GM12878 (cell line): ENCODE results near the gene HSPBAP1. TPM values are rescaled to one million over a fixed set of nuclear protein-coding genes. Genes with fewer than 3 reads are reported as not detected.

ENCODE experiments used
- ATAC-seq: fragments of 200-7000 bp; cut with Tn5 transposase; 3 replicates; pipeline ENCODE4 v1.9.1; 2020; ENCODE audit warnings: mild to moderate bottlenecking, moderate library complexity
- BruUV-seq: library from RNA; stranded (reverse); fragments of 400-500 nt; replicated peaks from 2 replicates; lab custom pipeline; 2021; lab: Mats Ljungman, UMichigan
- CTCF ChIA-PET: fragments of 300-600 bp; sonication (Branson Sonifier 250); formaldehyde crosslinking; extraction: SDS; loops from one replicate; lab custom pipeline; 2021; ENCODE audit warnings: inconsistent platforms; lab: Yijun Ruan, JAX
- POLR2A ChIA-PET: fragments of 350-600 bp; formaldehyde crosslinking; extraction: SDS; loops from one replicate; lab custom pipeline; 2021; ENCODE audit warnings: inconsistent platforms; lab: Charles Lee
- RAD21 ChIA-PET: fragments of 300-600 bp; sonication (Branson Sonifier 250); formaldehyde crosslinking; loops from one replicate; lab custom pipeline; 2023; ENCODE audit warnings: antibody characterized with exemption; ENCODE audit not compliant: unreplicated experiment; lab: Charles Lee
- SMC1A ChIA-PET: fragments of 300-600 bp; sonication (Branson Sonifier 250); formaldehyde crosslinking; loops from one replicate; lab custom pipeline; 2023; ENCODE audit not compliant: unreplicated experiment, uncharacterized antibody; lab: Charles Lee
- DNase-seq: peaks from one replicate; pipeline ENCODE4 v3.0.0-alpha.2; 2011; ENCODE audit warnings: low read depth, low spot score
- FAIRE-seq: peaks from 3 replicates; lab custom pipeline; 2011; peaks lifted over from hg19 to GRCh38; lab: Jason Lieb, UNC
- H2AFZ ChIP-seq: 2 replicates; pipeline ENCODE4 v1.6.0; 2011; ENCODE audit warnings: low read depth, low read length, control low read depth; ENCODE audit not compliant: control insufficient read depth
- H3K27ac ChIP-seq: 2 replicates; pipeline ENCODE4 v1.5.1; 2011; ENCODE audit warnings: control low read depth; ENCODE audit not compliant: control insufficient read depth, insufficient read depth
- H3K27me3 ChIP-seq, 2 experiments: replicated peaks in 1 of 2; 2 replicates each; pipeline versions ENCODE4 v1.6.0 to v1.6.1; 2011; ENCODE audit warnings: low read length in 1 of 2; ENCODE audit not compliant: control insufficient read depth in 2 of 2, insufficient read depth in 2 of 2
- H3K36me3 ChIP-seq, 2 experiments: 2 replicates each; pipeline ENCODE4 v1.5.1; 2011; ENCODE audit warnings: low read length in 1 of 2; ENCODE audit not compliant: control insufficient read depth in 2 of 2, insufficient read depth in 2 of 2
- H3K4me1 ChIP-seq: 2 replicates; pipeline ENCODE4 v1.6.1; 2011; ENCODE audit warnings: mild to moderate bottlenecking, low read length, moderate library complexity, mixed read lengths; ENCODE audit not compliant: control insufficient read depth, insufficient read depth
- H3K4me2 ChIP-seq: 2 replicates; pipeline ENCODE4 v1.6.0; 2011; ENCODE audit warnings: control low read depth; ENCODE audit not compliant: control insufficient read depth, insufficient read depth
- H3K4me3 ChIP-seq: fragments of 200-600 bp; sonication (generic); 2 replicates; pipeline ENCODE4 v1.5.1; 2016
- H3K79me2 ChIP-seq: 2 replicates; pipeline ENCODE4 v1.6.0; 2011; ENCODE audit warnings: low read length; ENCODE audit not compliant: control insufficient read depth, insufficient read depth
- H3K9ac ChIP-seq: 2 replicates; pipeline ENCODE4 v1.8.0; 2011; ENCODE audit warnings: low read length, control low read depth, mixed read lengths; ENCODE audit not compliant: control insufficient read depth, insufficient read depth
- H3K9me3 ChIP-seq: replicated peaks from 3 replicates; pipeline ENCODE4 v1.5.1; 2011; ENCODE audit warnings: mild to moderate bottlenecking, low read length; ENCODE audit not compliant: control insufficient read depth, insufficient read depth
- H4K20me1 ChIP-seq: 2 replicates; pipeline ENCODE4 v1.6.0; 2011; ENCODE audit not compliant: control insufficient read depth, insufficient read depth
- CEBPZ ChIP-seq: fragments of 150-350 bp; IDR thresholded peaks from 2 replicates; pipeline ENCODE4 v1.6.1; 2016; ENCODE audit warnings: low read depth, low read length
- CREM ChIP-seq: IDR thresholded peaks from 2 replicates; pipeline ENCODE4 v1.6.1; 2014; ENCODE audit warnings: antibody characterized with exemption, low read depth
- EGR1 ChIP-seq, 2 experiments: IDR thresholded peaks; 1 replicate in 1 of 2; 2 replicates in 1 of 2; pipeline ENCODE4 v1.6.1; 2011 to 2012; ENCODE audit warnings: low read depth in 2 of 2, low read length in 2 of 2, borderline replicate concordance in 1 of 2, mild to moderate bottlenecking in 1 of 2, moderate library complexity in 1 of 2
- KLF5 ChIP-seq: fragments of 450-650 bp; IDR thresholded peaks from 2 replicates; pipeline ENCODE4 v1.6.1; 2014; ENCODE audit warnings: mild to moderate bottlenecking; ENCODE audit not compliant: partially characterized antibody
- LARP7 ChIP-seq: fragments of 450-650 bp; IDR thresholded peaks from 2 replicates; pipeline ENCODE4 v1.6.1; 2017; ENCODE audit warnings: mild to moderate bottlenecking
- MEF2A ChIP-seq: IDR thresholded peaks from 2 replicates; pipeline ENCODE4 v1.6.1; 2011; ENCODE audit warnings: low read depth, mild to moderate bottlenecking, low read length, moderate library complexity; ENCODE audit not compliant: insufficient read depth
- MYB ChIP-seq: fragments of 150-350 bp; IDR thresholded peaks from 2 replicates; pipeline ENCODE4 v1.6.1; 2014; ENCODE audit warnings: mild to moderate bottlenecking, low read depth, low read length, borderline replicate concordance
- PAX5 ChIP-seq: IDR thresholded peaks from 2 replicates; pipeline ENCODE4 v1.6.1; 2011; ENCODE audit warnings: low read depth, low read length, borderline replicate concordance
- PBX3 ChIP-seq: IDR thresholded peaks from 2 replicates; pipeline ENCODE4 v1.6.1; 2011; ENCODE audit warnings: mild to moderate bottlenecking, low read depth, low read length, moderate library complexity; ENCODE audit not compliant: insufficient replicate concordance
- SIX5 ChIP-seq: IDR thresholded peaks from 2 replicates; pipeline ENCODE4 v1.6.1; 2011; ENCODE audit warnings: mild to moderate bottlenecking, low read depth, low read length, moderate library complexity; ENCODE audit not compliant: severe bottlenecking
- SMAD1 ChIP-seq: fragments of 450-650 bp; IDR thresholded peaks from 2 replicates; pipeline ENCODE4 v1.6.1; 2018; ENCODE audit warnings: mild to moderate bottlenecking, low read depth; ENCODE audit not compliant: partially characterized antibody
- SPI1 ChIP-seq: IDR thresholded peaks from 2 replicates; pipeline ENCODE4 v1.6.1; 2011; ENCODE audit warnings: low read depth, mild to moderate bottlenecking, low read length, moderate library complexity, borderline replicate concordance; ENCODE audit not compliant: insufficient read depth
- TAF1 ChIP-seq: IDR thresholded peaks from 2 replicates; pipeline ENCODE4 v1.6.1; 2011; ENCODE audit warnings: mild to moderate bottlenecking, low read depth, low read length, borderline replicate concordance
- ZNF24 ChIP-seq: fragments of 450-650 bp; IDR thresholded peaks from 2 replicates; pipeline ENCODE4 v1.6.1; 2017; ENCODE audit warnings: antibody characterized with exemption, mild to moderate bottlenecking
- WGBS: methylation state at CpG from one replicate; pipeline ENCODE4 v1.1.6; 2016; ENCODE audit warnings: low lambda C conversion rate; ENCODE audit not compliant: insufficient replicate concordance, insufficient coverage; ENCODE audit errors: missing lambda C conversion rate; 5-methylcytosine and 5-hydroxymethylcytosine counted together
- in situ Hi-C: fragments of 300-500 bp; cut with MboI; formaldehyde crosslinking; loops from 9 replicates; pipeline ENCODE4 v1.14.3; 2018; ENCODE audit warnings: mixed read lengths
- intact Hi-C: fragments of 100-400 bp; cut with micrococcal nuclease; formaldehyde crosslinking; loops from one replicate; pipeline ENCODE4 v1.14.2; 2022; ENCODE audit not compliant: unreplicated experiment
- polyA plus RNA-seq, 11 experiments: library from polyadenylated mRNA; depleted of rRNA in 4 of 11; unstranded in 6 of 11; stranded (reverse) in 5 of 11; fragments of >200 nt; fragmentation: Nextera tagmentation in 4 of 11; fragmentation: Illumina TruSeq in 1 of 11; extraction: Ambion mirVana in 4 of 11; extraction: Trizol in 1 of 11; gene quantifications; 1 replicate in 1 of 11; 2 replicates in 10 of 11; pipeline versions ENCODE4 v1.2.1 to v1.2.3, GENCODE V29; 2011 to 2016; ENCODE audit warnings: inconsistent platforms in 2 of 11, missing spikeins in 2 of 11, low read depth in 1 of 11
- total RNA-seq, 4 experiments: library from RNA; depleted of rRNA in 3 of 4; stranded (reverse); fragments of >200 nt in 3 of 4; fragmentation: Illumina TruSeq in 1 of 4; extraction: Trizol in 1 of 4; gene quantifications; 2 replicates each; pipeline versions ENCODE4 v1.2.1 to v1.2.3, GENCODE V29; 2013 to 2021
- TF ChIP-seq, protein P1 (sequence below): IDR thresholded peaks from 2 replicates; pipeline ENCODE4 v1.6.1; 2011; ENCODE audit warnings: low read depth, mild to moderate bottlenecking, low read length, moderate library complexity, borderline replicate concordance; ENCODE audit errors: extremely low read depth
- TF ChIP-seq, protein P2 (sequence below): IDR thresholded peaks from 2 replicates; pipeline ENCODE4 v1.6.1; 2012; ENCODE audit warnings: mild to moderate bottlenecking, low read depth, low read length

Gene HSPBAP1
- total and polyA plus RNA-seq, 10 of the 15 experiments (the other 5 are each of a cell fraction or from before 2014, with no cell fraction given), result 3.2 to 10.3 (median 7.9) TPM

DNA sequence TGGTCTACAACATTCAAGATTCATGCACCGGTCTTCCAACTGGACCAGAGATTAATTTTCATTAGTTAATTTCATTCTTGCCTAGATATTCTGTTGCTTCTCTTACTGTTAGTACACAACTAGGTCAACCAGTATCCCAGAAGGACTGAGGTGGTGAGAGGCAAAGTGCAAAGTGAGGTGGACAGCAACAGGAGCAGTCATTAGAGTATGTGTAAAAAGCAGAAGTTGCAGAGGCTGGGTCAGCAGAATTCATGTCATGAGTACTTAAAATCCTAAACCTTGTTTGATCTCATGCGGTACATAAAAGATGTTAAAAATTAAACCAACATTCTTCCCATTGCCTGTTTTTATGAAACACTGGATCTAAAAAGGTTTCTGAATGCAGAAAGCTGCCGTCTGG is 66.3 kb downstream of the HSPBAP1 start:
- H3K36me3 ChIP-seq, result peaks cover 0 to 14% of the 10 kb centered on the region in 2 experiments; a peak in 3 of 4 replicates
- ChIA-PET POLR2A (no interaction called here), RAD21 (no interaction called here), CTCF (no interaction called here), SMC1A (no interaction called here)
- no peaks in the 10 kb centered on the region; the same call in 2 of the 3 replicates for H3K9me3 ChIP-seq
- H3K4me2 ChIP-seq, result no peak overlapping the region
- in situ Hi-C loops, result no loop called here
- BruUV-seq, result no TSS peak
- H2AFZ ChIP-seq, result no peak overlapping the region
- no peak overlapping the region for H3K9ac ChIP-seq
- no peak for FAIRE-seq
- no peaks in the 10 kb centered on the region for H3K4me1 ChIP-seq
- H3K79me2 ChIP-seq, result no peaks in the 10 kb centered on the region
- WGBS, result 99% methylated on average over 3 of the region's 3 CpGs
- H3K27ac ChIP-seq, result no peak overlapping the region
- no peak overlapping the region for H3K4me3 ChIP-seq
- ATAC-seq, result peak; percentile 32; the same call in 1 of the 3 replicates
- intact Hi-C loops, result no loop called here
- H3K27me3 ChIP-seq, result no peaks in the 10 kb centered on the region
- no peak for DNase-seq
- H4K20me1 ChIP-seq, result no peaks in the 10 kb centered on the region
- TF ChIP-seq MYB (no peak), ZNF24 (no peak), MEF2A (no peak), CREM (no peak), KLF5 (no peak), CEBPZ (no peak), EGR1 (IDR thresholded peaks at IDR 0.05; ENCODE audit: borderline replicate concordance in 1 of 2, low read depth in 2 of 2, low read length in 2 of 2) (no peak), PAX5 (no peak), LARP7 (no peak), SPI1 (no peak), PBX3 (no peak), SIX5 (no peak), TAF1 (no peak), SMAD1 (no peak)
- TF ChIP-seq, protein P1, sequence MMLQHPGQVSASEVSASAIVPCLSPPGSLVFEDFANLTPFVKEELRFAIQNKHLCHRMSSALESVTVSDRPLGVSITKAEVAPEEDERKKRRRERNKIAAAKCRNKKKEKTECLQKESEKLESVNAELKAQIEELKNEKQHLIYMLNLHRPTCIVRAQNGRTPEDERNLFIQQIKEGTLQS, result no peak
- TF ChIP-seq, protein P2, sequence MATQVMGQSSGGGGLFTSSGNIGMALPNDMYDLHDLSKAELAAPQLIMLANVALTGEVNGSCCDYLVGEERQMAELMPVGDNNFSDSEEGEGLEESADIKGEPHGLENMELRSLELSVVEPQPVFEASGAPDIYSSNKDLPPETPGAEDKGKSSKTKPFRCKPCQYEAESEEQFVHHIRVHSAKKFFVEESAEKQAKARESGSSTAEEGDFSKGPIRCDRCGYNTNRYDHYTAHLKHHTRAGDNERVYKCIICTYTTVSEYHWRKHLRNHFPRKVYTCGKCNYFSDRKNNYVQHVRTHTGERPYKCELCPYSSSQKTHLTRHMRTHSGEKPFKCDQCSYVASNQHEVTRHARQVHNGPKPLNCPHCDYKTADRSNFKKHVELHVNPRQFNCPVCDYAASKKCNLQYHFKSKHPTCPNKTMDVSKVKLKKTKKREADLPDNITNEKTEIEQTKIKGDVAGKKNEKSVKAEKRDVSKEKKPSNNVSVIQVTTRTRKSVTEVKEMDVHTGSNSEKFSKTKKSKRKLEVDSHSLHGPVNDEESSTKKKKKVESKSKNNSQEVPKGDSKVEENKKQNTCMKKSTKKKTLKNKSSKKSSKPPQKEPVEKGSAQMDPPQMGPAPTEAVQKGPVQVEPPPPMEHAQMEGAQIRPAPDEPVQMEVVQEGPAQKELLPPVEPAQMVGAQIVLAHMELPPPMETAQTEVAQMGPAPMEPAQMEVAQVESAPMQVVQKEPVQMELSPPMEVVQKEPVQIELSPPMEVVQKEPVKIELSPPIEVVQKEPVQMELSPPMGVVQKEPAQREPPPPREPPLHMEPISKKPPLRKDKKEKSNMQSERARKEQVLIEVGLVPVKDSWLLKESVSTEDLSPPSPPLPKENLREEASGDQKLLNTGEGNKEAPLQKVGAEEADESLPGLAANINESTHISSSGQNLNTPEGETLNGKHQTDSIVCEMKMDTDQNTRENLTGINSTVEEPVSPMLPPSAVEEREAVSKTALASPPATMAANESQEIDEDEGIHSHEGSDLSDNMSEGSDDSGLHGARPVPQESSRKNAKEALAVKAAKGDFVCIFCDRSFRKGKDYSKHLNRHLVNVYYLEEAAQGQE, result no peak
